GM13977 (cell line): ENCODE measurements around the gene CCR6.

ENCODE experiments used
- DNase-seq: peaks from one replicate; pipeline ENCODE4 v3.0.0; 2012; ENCODE audit warnings: low spot score
- CTCF ChIP-seq: IDR thresholded peaks from 2 replicates; pipeline ENCODE4 v1.5.1; 2012; ENCODE audit warnings: mild to moderate bottlenecking, control low read depth; ENCODE audit not compliant: insufficient read depth; ENCODE audit errors: extremely low read depth, missing control alignments
- in situ Hi-C: fragments of 300-500 bp; cut with MboI; formaldehyde crosslinking; loops from one replicate; pipeline ENCODE4 v1.12.0; 2022; ENCODE audit warnings: low sequenced_read_pairs, low pct_unique_long_range_greater_than_20kb, mixed read lengths, inconsistent platforms; ENCODE audit not compliant: unreplicated experiment

CCR6 gene

GRCh38 chr6:167105060-167105459, 17.8 kb upstream of the CCR6 start:
- in situ Hi-C loops = no loop called here
- no peak for TF ChIP-seq CTCF
- no peak for DNase-seq

GRCh38 chr6:167106406-167106805, 16.5 kb upstream of the CCR6 start:
- DNase-seq = no peak
- TF ChIP-seq CTCF = no peak
- in situ Hi-C loops = no loop called here

- TF ChIP-seq CTCF = no peak
- in situ Hi-C loops = no loop called here
- DNase-seq = no peak
These were observed 15.1 kb upstream of the CCR6 start for GRCh38 chr6:167107787-167108186.

GRCh38 chr6:167108278-167108677, 14.6 kb upstream of the CCR6 start:
- no peak for DNase-seq
- TF ChIP-seq CTCF = no peak
- in situ Hi-C loops = no loop called here

GRCh38 chr6:167109651-167110050, 13.2 kb upstream of the CCR6 start:
- DNase-seq = no peak
- no peak for TF ChIP-seq CTCF
- in situ Hi-C loops = no loop called here

- in situ Hi-C loops = no loop called here
- DNase-seq = no peak
- TF ChIP-seq CTCF = no peak
These were observed 11.3 kb upstream of the CCR6 start for GRCh38 chr6:167111597-167111996.

- no peak for TF ChIP-seq CTCF
- DNase-seq = no peak
- in situ Hi-C loops = no loop called here
These were observed 10.5 kb upstream of the CCR6 start for GRCh38 chr6:167112421-167112820.
